Testis (tissue), 3 donors: Measurements from ENCODE around the gene ARHGEF37. TPM values are rescaled to one million over a fixed set of nuclear protein-coding genes. Genes with fewer than 3 reads are reported as not detected.
A peak's percentile ranks its signal among the peaks of the same experiment; 100 is the strongest.

Experiments
- DNase-seq: peaks from one replicate; pipeline ENCODE4 v3.0.0-alpha.2; 2019
- H3K27ac ChIP-seq, 2 donors: fragments of 200-600 bp; sonication (generic); one replicate each; pipeline ENCODE4 v1.5.1; 2019
- H3K27me3 ChIP-seq: fragments of 200-600 bp; sonication (generic); one replicate; pipeline ENCODE4 v1.5.1; 2019
- H3K36me3 ChIP-seq: fragments of 200-600 bp; sonication (generic); one replicate; pipeline ENCODE4 v1.5.1; 2017; ENCODE audit warnings: low read depth; ENCODE audit errors: missing control alignments
- H3K4me1 ChIP-seq: fragments of 200-600 bp; sonication (generic); one replicate; pipeline ENCODE4 v1.5.1; 2019
- H3K4me3 ChIP-seq, 2 donors: fragments of 200-600 bp; sonication (generic); one replicate each; pipeline ENCODE4 v1.5.1; 2017 to 2019
- H3K9me3 ChIP-seq: fragments of 200-600 bp; sonication (generic); one replicate; pipeline ENCODE4 v1.5.1; 2017
- CTCF ChIP-seq, 3 experiments: fragments of 450-650 bp in 2 of 3; fragments of 200-600 bp in 1 of 3; sonication (generic) in 1 of 3; IDR thresholded peaks; one replicate each; pipeline ENCODE4 v1.5.1; 2016 to 2019; ENCODE audit warnings: antibody characterized with exemption in 3 of 3, mild to moderate bottlenecking in 2 of 3, moderate library complexity in 1 of 3
- POLR2A ChIP-seq: fragments of 450-650 bp; IDR thresholded peaks from one replicate; pipeline ENCODE4 v1.6.1; 2017; ENCODE audit warnings: antibody characterized with exemption, mild to moderate bottlenecking, moderate library complexity
- WGBS, 2 donors: methylation state at CpG; one replicate each; pipeline ENCODE4 v1.1.5; 2018; 5-methylcytosine and 5-hydroxymethylcytosine counted together
- intact Hi-C: fragments of 100-400 bp; cut with DNase I; formaldehyde crosslinking; loops from one replicate; pipeline ENCODE4 v1.15.1; 2023; ENCODE audit warnings: low total_unique reads
- polyA plus RNA-seq: library from polyadenylated mRNA; stranded (reverse); fragments of 350-450 nt; fragmentation: Illumina TruSeq; extraction: RNeasy Lipid Tissue Mini Kit (QIAGEN cat#74804); gene quantifications from one replicate; pipeline ENCODE4 v1.2.3, GENCODE V29; 2014; ENCODE audit warnings: low read depth, low replicate concordance; ENCODE audit not compliant: insufficient read depth
- total RNA-seq, 2 donors: library from RNA; depleted of rRNA; stranded (reverse); fragments of >200 nt; gene quantifications; one replicate each; pipeline ENCODE4 v1.2.3, GENCODE V29; 2016

Gene ARHGEF37
- total and polyA plus RNA-seq, 3 donors from 2014 or later: 12.9 to 17.8 (median 13.4) TPM

DNA sequence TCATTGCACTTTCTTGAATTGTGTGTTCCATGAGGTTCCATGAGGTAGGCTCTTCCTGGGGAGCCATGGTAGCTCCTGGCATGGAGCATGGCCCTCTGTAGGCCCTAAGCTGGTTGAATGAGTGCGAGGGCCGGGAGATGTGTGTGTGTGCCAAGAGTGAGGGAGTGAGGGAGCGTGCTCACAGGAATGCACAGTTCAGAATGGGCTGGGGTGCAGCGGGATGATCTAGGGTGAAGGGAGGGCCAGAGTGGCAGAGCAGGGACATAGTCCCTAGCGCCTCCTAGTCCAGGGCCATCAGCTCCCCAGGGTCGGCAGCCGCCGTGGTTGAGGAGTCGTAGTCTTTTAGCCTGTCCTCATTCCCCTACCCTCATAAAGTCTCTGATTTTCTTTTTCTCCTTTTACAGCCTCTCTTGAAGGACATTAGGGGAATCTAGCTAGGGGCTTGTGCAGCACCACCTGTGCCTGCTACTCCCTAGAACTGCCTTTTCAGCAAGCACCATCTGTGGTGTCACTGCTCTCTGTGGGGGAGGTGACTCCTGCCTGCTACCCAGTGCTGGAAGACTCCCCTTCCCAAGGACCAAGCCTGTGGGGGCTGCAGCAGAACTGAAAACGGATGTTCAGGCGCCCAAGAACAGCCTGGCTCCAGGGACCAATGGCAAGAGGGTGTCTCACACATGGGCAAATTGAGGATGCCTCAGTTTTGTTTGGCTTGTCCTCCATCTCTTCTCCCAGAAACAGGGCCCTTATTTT lies 83.5 kb downstream of the ARHGEF37 start:
- H3K27me3 ChIP-seq: no peaks in the 10 kb centered on the region
- WGBS, 2 donors: 78 to 84% methylated on average over 11 of the region's 11 CpGs
- no peak for TF ChIP-seq POLR2A
- H3K4me3 ChIP-seq: no peak overlapping the region
- no peak overlapping the region for H3K27ac ChIP-seq
- no peaks in the 10 kb centered on the region for H3K4me1 ChIP-seq
- no peak for DNase-seq
- intact Hi-C loops: no loop called here
- H3K9me3 ChIP-seq: no peaks in the 10 kb centered on the region
- H3K36me3 ChIP-seq: no peaks in the 10 kb centered on the region

DNA sequence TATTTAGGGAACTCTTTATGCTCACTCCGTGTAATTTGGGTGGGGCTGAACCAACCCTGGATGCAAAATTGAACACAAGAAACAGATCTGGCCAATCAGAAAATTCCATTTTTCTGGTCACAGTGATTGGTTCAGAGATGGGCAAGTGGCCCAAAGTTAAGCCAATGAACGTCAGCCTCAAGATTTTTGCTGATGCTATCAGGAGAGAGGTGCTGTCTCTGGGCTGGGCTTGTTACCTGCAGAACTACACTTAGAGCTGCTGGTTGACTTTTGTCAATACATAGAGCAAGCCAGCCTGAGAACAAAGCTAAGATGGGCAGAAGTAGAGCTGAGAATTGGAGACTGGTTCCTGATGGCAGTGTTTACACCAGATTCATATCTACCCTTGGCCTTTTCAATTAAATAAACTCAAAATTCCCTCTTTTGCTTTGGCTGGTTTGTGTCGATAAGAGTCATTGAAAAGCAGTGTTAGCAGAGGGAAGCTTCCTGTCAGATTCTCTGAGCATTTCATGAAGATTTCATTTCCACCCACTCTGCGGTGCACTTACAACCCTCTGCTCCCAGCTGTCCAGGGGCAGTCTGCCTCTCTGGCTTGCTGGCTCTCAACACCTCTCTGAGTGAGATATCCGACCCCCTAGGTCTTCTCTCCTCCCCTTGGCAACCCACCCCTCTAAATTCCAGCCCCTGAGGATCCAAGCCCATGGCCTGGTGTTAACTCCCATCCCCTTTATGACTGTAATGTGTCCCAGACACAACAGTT lies 84.3 kb downstream of the ARHGEF37 start:
- Histone ChIP-seq H3K4me1 (no peaks in the 10 kb centered on the region), H3K4me3 (no peak overlapping the region), H3K27me3 (no peaks in the 10 kb centered on the region), H3K36me3 (no peaks in the 10 kb centered on the region), H3K27ac (no peak overlapping the region), H3K9me3 (no peaks in the 10 kb centered on the region)
- no peak for DNase-seq
- intact Hi-C loops: no loop called here
- TF ChIP-seq POLR2A: no peak
- no peak for TF ChIP-seq CTCF (IDR thresholded peaks at IDR 0.05)
- 73 to 74% methylated on average over 5 of the region's 5 CpGs for WGBS, 2 donors

GRCh38 chr5:149666212-149666852 lies 85.0 kb downstream of the ARHGEF37 start:
- H3K9me3 ChIP-seq: no peaks in the 10 kb centered on the region
- intact Hi-C loops: no loop called here
- no peaks in the 10 kb centered on the region for H3K4me1 ChIP-seq
- TF ChIP-seq CTCF (IDR thresholded peaks at IDR 0.05) (no peak), POLR2A (no peak)
- H3K27me3 ChIP-seq: no peaks in the 10 kb centered on the region
- H3K27ac ChIP-seq: no peak overlapping the region
- 83 to 86% methylated on average over 4 of the region's 4 CpGs for WGBS, 2 donors
- no peak for DNase-seq
- no peak overlapping the region for H3K4me3 ChIP-seq
- H3K36me3 ChIP-seq: no peaks in the 10 kb centered on the region

DNA sequence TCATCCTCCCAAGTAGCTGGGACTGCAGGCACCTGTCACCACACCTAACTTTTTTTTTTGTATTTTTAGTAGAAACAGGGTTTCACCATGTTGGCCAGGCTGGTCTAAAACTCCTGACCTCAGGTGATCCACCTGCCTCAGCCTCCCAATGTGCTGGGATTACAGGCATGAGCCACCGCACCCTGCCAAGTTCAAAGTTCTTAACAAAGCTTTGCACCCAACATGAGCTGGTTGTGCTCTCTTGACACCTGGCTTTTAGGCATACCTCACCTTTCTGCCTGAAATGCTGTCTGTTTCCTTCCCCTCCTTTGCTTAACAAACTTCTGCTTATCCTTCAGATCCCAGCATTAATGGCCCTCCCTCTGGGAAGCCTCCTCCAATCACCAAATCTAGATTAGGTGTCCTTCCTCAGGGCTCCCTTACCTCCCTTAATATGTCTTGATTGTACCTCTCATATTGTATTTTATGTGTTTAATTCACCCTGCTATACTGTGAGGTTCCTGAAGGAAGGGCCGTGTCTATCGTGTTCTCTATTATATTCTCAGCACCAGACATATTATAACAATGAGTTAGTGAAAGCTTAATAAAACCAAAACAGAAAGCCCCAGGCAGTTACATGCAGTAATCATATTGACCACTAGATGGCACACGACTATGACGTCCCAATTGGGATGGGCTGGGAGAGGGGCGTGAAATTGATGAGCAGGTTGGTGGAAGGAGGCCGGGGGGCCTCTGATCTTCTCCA lies 86.0 kb downstream of the ARHGEF37 start:
- H3K4me1 ChIP-seq: no peaks in the 10 kb centered on the region
- peak; percentile 54 for DNase-seq
- TF ChIP-seq CTCF (IDR thresholded peaks at IDR 0.05): peak; percentile 57 to 94 (median 76)
- TF ChIP-seq POLR2A: no peak
- H3K27me3 ChIP-seq: no peaks in the 10 kb centered on the region
- no peak overlapping the region for H3K27ac ChIP-seq
- no peaks in the 10 kb centered on the region for H3K36me3 ChIP-seq
- no peaks in the 10 kb centered on the region for H3K9me3 ChIP-seq
- 24 to 33% methylated on average over 7 of the region's 7 CpGs for WGBS, 2 donors
- intact Hi-C loops: no loop called here
- no peak overlapping the region for H3K4me3 ChIP-seq
